Posterior cingulate gyrus (tissue), 11 donors: ENCODE measurements around the gene MBP.

Source experiments
- DNase-seq, 10 donors: peaks; one replicate each; pipeline versions ENCODE4 v3.0.0 to v3.0.0-alpha.2; 2020 to 2021; ENCODE audit warnings: mixed read lengths in 3 of 10
- intact Hi-C: fragments of 100-400 bp; cut with DNase I; formaldehyde crosslinking; loops from one replicate; pipeline ENCODE4 v1.15.1; 2023

MBP gene

DNA sequence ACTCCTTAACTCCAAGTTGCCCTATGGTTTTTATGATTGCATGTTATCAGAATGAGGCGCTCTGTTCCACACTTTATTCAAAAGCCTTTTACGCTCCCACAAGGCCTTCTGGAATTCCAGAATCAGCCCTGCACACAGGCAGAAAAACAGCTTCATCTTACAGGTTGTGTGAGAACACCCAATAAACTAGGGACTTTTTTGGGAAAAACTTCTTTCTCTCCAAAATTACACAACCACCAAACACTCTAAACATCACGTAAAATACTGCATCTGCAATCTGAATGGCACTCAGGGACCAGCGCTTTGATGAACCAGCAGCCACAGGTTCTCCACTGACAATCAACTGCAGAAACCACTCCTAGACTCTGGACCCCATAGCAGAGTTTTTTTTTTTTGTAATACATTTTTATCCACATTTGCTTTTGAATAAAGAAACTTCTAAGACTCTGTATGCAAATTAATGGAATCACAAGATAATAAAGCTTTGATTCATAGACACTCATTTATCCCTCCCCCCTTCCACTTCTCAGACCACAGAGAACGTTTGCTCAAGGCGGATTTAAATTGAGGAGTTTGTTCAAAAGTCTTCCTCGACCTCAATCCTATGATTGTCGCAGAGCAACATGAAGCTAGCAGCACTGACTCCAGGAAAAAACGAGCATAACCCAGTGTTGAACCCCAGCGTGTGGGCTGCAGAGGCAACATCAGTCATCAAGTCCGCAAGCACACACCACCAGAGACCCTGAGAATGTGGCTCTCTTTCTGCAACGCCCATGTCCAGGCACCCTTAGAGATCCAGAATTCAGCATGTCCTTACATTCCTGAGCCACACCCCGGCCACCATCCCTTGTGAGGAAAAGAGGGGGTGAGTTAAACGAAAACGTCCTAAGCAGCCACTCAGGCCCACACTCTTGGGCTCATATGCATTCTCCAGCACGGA is 116.5 kb downstream of the MBP start:
- peak in 1 of 10 donors; percentile 26 for DNase-seq
- intact Hi-C loops = no loop called here

DNA sequence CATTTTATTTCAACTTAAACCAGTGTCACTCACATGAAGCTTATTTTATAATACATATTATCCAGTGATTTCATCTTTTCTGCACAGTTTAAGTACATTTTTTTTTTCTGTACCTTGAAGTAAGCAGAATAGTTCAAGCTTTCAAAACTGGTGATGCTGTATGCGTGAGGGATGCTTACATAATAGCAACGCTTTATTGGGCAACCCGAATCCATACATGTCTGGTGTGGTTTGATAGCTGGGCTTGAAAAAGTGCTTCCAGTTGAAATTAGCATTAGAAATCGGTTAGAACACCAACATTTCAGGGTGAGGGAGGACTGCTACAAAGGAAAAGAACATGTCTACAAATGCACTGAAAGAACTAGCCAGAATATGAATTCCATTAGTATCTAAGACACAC is 117.4 kb downstream of the MBP start:
- intact Hi-C loops = no loop called here
- DNase-seq = no peak

DNA sequence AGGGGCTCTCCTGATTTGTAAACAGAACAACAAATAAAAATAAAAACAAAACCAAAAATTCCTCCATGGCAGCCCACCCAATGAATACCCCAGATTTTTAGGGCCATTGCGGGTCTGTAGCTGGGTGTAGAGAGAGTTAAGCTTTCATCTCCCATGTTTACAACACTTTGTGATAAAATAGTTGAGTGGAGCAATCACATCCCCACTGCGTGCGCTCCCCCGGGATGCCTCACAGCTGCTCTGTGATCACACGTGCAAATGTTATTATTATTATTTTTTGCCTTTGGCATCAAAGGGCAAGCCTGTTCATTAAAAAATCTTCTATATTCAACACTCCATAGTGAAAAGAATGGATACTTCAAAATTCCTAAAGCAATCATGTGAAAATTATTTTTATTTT is 118.0 kb downstream of the MBP start:
- intact Hi-C loops = no loop called here

DNA sequence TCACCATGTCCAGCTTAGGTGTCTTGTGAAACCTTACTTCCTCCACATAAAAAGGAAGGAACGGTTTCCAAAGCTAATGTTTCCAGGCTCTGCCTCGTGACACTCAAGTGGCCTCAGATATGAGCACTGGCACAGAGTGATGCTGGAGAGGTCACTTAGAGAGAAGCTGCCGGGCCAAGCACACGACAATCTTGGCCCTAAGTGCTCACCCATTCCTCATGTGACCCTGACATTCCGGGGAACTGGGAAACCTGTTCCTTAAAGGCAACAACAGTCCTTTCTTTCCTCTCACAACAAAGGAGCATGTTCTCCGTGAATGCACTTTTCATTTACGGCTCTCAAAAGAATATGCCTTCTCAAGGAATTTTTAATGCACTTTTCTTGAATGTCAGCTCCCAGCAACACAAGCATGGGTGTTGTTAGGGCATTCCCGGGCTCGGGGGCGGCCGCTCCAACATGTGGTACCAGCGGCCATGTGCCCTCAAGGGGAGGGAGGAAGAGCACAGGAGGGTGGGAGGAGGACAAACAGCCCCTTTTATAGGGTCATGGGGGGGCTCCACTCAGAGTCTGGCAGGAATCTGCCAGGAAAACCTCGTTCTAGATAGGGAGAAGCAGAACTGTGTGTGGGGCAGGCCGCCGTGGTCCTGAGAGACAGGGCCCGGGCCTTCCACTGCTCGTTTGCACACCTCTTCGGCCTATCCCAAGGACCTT is 118.6 kb downstream of the MBP start:
- intact Hi-C loops = loop anchor here (1.0 kb wide), 1 partner anchor 41 kb away; no protein-coding TSS in a partner anchor
- peak in 3 of 10 donors; percentile 62 to 91 (median 82) for DNase-seq

More for the DNA sequence above, 118.0 kb downstream of the MBP start:
- no peak for DNase-seq

DNA sequence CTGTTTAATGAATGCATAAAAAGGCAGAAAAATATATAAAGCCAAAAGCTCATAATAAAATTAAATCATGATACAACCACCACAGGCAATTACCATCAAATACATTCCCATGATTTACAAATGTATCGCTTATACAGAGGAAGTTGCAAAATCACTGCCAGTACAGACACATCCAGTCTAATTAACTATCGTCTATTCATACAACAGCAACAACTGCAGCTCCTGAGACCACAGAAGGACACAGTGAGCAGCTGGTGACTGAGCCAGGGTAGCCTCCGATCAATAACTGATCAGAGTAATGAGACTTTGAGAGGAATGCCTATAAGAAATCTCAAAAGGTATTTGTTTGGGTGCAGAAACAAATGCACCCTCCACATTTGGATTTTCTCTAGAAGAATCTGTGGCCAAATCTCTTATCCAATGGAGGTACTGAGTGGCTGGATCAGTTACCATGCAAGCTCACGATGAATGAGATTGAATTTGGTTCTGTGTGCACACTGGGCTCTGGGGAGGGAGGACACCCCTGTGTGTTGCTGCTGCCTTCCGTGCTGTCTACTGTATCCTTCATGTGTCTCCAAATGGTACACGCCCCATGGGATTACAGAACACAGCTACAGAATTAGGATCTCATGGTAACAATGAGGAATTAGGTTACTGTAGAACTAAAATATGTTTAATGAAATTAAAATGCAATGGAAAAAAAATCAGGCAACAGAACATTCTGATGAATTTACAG is 119.6 kb downstream of the MBP start:
- intact Hi-C loops = loop anchor here (1.0 kb wide), 1 partner anchor 42 kb away; no protein-coding TSS in a partner anchor
- no peak for DNase-seq

DNA sequence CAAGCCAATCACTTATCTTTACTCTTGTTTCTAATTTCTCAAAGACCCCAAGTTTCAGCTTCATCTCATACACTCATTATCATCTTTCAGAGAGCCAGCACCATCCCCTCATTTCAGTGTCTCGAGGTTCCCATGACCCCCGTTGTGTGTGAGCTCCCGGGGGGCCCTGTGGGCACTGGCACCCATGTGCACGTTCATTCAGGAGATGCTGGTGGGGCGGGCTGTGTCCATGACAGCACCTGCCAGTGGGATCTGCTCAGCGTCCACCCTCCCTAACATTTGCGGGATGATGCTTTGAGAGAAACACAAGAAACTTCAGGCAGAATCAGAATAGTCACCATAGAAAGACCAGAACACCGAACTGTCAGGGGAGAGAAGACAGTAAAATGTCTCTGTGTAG is 120.5 kb downstream of the MBP start:
- intact Hi-C loops = no loop called here
- DNase-seq = peak in 1 of 10 donors; percentile 87

DNA sequence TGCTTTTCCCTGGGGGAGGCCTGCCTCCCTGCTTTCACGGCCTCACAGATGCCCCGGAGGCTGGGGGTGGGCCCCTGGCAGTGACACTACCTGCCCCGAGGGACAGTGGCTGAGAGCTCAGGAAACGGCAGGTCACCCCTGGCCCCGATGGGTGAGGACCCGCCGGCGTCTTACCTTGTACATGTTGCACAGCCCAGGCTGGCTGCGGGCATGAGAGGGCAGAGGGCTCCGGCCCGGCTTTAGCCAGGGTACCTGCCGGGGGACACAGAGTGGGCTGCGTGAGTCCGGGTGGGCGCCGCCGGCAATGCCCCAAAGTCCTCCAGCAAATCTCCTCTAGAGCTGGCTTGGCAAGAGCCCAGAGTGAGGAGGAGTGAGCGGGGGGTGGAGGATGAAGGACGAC is 122.9 kb downstream of the MBP start:
- DNase-seq = peak in 3 of 10 donors; percentile 13 to 76 (median 71)
- intact Hi-C loops = no loop called here

DNA sequence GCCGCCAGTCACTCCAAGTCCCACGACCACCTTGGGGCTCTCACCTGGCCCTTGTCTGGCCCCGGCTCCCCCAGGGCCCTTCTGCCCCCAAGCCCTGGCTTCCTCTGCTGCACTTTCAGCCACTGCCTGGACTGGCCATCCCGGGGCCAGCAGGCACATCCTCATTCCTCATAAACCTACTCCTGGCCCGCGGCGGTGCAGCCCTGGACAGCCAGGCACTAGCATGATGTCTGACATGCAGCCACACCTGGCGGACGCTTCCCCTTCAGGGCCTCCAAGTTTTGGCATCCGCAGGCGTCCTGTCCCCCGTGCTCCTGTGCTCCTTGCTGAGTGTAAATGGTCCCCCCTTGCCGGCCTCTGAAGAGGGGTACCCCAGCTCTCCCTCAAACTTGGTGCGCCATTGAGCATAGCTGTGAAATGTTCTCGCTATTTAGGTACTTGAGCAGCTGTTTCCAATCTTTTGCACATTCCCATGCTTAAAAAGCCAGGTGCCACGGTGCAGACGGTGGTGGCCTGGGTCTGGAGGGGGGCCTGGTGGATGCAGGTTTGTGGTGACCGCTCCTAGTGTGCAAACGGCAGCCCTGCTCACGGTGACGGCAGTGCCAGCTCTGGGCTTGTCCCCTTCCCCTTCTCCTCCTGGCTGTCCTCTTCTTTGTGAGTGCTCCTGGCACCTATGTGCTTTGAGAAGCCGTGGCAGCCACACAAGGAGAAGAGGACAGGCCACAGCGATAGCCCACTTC is 123.8 kb downstream of the MBP start:
- intact Hi-C loops = no loop called here

DNA sequence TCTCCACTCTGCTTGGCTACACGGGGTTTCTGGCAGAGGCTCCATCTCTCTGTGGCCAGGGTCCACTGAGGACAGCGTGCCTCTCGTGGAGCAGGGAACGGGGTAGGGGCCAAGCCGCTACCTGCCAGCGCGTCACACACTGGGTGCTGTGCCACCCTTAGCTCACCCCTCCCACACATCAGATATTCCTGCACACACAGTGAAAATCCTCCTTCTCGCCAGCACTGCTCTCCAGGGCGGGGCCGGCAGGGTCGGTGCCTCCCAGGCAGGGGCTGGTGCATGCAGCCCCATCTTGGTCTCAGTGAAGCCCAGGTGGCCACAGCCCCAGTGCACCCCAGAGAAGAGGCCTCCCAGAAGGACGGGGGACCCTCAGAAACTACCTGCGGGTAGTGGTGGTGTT is 124.6 kb downstream of the MBP start:
- DNase-seq = peak in 3 of 10 donors; percentile 20 to 81 (median 76)
- intact Hi-C loops = no loop called here

More for the DNA sequence above, 123.8 kb downstream of the MBP start:
- DNase-seq = peak in 3 of 10 donors; percentile 12 to 83 (median 77)

DNA sequence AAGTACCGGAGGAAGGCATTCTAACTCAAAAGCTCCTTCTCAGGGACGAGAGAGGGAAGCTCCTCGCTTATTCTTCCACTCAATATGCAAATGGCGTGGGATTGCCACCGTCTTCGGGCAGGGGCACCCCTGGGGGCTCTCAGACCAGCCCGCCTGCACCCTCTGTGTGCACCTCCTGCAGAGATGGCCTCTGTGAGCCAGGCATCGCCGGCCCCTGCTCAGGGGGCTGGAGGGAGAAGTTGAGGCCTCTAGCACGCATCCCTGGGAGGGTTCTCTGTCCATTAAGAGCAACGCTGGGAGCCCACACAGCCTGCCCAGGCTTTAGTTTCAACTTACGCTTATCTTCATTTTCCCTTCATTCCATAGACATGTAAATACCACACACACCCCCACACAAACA is 125.3 kb downstream of the MBP start:
- DNase-seq = peak in 4 of 10 donors; percentile 9 to 85 (median 48)
- intact Hi-C loops = no loop called here

DNA sequence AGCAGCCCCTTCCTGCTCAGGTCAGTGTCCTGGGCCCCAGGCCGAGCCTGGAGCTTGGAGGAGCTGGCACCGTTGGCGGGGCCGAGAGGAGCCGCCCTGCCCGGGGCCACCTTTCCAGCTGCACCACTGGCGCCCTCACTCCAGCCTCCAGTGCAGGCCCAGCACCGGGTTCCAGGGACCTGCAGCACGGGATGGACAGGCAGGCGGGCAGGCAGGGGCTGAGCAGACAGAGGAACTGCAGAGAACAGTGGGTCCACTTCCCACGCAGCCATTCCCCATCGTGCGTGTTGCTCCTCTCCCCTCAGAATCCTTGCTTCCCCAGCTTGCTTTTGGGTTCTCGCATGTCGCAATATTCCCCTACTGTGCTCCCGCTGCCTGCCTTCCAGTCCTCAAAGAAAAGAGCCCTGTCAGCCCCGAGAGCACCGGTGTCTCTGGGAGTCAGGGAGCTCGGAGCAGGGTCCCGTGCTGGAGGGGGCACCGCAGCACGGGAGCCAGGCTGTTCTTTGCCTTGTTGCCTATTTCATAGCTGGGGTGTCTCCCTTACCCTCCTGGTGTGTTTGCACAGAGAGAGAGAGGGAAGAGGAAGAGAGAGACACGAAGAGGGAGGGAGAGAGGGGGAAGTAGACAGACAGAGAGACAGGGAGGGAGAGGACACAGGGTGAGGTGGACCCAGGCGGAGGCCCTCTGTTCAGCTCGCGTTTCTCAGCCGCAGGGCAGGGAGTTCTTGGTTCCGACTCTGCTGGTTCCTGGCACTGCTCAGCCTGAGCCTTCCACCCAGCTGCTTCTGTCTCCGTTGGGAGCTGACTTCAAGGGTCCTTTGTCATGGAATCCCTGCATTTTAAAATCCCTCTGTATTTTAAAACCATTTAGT is 126.0 kb downstream of the MBP start:
- intact Hi-C loops = no loop called here
- peak in 4 of 10 donors; percentile 27 to 89 (median 60) for DNase-seq

DNA sequence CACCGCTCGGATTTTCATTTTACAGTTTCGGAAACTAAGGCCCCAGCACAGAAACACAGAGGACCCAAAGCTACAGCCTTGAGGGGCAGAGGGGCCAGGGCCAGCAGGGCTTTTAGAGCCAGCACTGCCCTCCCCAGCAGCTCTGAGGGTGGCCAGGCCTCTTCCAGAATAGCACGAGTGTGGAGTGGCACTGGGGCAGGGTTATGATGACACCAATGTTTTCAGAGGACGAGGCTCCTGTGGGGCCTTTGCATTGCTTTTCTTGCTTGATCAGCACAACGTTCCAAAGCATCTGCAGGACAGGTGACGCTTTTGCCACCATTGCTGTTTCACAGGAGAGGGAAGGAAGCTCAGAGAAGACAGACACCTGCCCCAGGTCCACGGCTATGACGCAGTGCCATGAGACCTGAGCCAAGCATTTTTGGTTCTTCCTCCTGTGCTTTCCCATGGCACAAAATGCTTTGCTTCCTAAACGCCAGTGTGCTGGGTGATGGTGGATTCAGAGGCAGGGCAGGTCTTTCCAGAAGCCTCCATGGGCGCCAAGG is 126.9 kb downstream of the MBP start:
- peak in 2 of 10 donors; percentile 23 to 63 for DNase-seq
- intact Hi-C loops = no loop called here

DNA sequence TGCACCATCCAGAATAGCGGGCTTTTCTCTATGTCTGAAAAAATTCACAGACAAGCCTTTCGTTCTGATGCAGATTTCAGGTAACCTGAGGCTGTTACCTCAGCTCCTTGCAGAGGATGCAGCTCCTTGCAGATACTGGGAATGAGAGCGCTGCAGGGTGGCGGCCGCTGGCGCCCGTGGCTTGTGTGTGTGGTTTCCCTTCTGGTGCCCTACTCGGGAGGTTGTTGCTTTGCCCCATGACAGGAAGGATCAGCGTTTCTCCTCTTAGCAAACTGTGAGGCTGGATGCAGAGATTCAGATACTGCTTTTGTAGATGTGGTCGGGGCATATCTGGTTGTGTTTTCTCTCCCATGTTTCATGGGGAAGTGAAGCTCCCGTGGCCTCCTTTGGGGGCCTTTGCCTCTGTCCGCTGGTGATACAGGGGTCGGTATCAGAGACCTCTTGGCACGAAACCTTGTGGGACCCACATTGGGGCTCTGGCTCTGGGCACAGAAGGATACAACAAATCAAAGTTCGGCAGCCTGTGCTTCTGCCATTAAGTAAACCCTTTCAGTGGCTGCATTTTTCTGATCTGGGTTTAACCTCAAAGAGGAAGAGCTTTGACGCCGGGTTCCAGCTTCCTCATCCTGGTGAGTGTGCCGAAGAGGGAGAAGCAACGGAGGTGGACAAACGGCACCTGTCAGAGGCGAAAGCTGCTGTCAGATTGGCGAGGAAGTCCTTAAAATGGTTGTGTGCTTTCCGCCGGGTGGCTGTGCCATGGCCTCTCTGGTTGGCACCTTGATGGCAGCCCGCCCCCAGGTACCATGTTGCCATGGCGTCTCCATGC is 127.8 kb downstream of the MBP start:
- peak in 4 of 10 donors; percentile 26 to 87 (median 55) for DNase-seq

DNA sequence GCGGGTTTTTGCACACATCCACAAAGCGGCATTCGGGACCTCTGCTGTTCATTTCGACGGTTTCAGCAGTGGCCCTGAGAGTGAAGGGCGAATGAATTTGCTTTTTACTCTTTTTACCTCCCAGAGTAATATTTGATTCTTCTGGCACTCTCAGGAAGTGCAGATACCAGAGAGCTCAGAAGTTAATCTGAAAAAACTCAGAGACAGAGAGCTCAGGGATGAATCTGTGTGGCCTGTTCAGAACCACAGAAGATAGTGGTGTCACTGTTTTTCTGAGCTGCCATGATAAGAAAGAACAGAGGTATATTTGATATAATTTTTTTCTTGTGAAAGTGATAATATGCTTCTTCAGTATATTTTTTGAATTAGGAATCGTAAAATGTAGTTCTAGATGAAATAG is 129.3 kb downstream of the MBP start:
- intact Hi-C loops = no loop called here
- DNase-seq = peak in 1 of 10 donors; percentile 8

More for the DNA sequence above, 127.8 kb downstream of the MBP start:
- intact Hi-C loops = no loop called here

DNA sequence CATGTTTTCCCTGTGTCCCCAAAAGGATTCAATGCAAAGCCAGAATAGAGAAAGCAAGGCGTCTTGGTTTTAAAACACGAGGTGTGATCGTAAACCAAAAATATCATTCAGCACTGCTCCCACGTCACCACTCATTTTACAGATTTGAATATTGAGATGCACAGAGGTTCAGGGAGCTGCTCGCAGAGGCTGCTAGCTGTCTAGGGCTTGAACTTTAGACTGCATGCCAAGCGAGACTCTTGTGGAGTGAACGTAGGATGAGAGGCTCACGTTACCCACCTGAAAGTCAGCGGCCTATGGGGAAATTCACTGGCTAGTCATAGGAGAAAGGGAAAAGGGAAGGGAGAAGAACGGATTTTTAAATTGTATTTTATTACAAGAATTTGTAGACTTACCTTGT is 130.1 kb downstream of the MBP start:
- peak in 2 of 10 donors; percentile 7 to 43 for DNase-seq
- intact Hi-C loops = no loop called here

DNA sequence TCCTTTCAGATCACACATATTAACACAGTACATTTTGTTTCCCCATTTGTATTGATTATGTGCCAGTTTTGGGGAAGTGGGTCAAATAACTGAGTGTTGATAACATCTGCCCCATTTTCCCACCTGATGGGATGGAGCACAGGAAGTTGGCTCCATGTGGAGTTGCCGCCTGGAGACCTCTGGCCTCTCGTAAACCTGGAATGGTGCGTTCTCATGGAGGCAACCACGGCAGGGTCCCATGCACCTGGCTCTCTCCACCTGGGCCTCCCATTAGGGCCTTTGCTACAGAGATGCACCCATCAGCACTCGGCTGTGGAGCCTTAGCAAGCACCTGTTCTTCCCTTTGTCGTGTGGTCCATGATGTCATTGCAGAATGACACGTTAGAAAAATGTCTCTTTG is 130.6 kb downstream of the MBP start:
- DNase-seq = peak in 3 of 10 donors; percentile 7 to 68 (median 55)
- intact Hi-C loops = loop anchor here (2.0 kb wide), 2 partner anchors 211 to 649 kb away; no protein-coding TSS in a partner anchor

DNA sequence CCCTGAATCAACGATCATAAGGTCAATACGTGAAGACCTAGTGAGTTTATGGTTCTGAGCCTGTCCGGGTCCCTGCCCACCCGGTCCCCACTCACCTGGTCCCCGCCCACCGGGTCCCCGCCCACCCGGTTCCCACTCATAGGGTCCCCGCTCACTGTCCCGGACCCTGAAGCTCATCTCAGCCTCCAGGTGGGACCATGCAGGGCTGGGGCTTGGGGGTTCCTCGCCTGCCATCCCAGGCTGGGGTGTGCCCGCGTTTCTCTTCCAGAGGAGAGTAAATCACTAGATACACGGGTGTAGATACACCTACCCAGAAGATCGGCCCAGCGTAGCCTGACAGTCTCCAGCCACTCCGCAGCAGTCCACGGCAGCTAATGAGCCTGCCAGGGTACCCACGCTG is 131.5 kb downstream of the MBP start:
- DNase-seq = peak in 5 of 10 donors; percentile 15 to 84 (median 52)
- intact Hi-C loops = loop anchor here (2.0 kb wide), 2 partner anchors 212 to 650 kb away; no protein-coding TSS in a partner anchor
